ENCODE results near the gene FBLN7.

DNA sequence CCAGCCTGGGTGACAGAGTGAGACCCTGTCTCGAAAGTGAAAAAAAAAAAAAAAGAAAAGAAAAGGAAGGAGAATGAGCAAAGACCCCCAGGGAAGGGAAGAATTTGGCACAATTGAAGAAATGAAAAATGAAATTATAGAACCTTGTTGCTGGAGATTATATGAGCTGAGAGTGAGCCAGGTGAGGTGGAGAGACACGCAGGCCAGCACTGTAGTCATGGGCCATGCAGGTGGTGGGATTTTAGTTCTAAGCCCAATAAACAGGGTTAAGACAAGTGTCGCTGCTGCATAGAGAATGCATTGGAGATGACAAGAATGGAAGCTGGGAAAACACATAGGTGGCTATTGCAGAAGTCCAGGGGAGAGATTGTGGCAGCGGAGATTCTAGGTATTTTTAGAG lies 32.3 kb downstream of the FBLN7 start:
- no peak for TF ChIP-seq EZH2 (IDR thresholded peaks at IDR 0.05; ENCODE audit: borderline replicate concordance)
- TF ChIP-seq, protein P1, sequence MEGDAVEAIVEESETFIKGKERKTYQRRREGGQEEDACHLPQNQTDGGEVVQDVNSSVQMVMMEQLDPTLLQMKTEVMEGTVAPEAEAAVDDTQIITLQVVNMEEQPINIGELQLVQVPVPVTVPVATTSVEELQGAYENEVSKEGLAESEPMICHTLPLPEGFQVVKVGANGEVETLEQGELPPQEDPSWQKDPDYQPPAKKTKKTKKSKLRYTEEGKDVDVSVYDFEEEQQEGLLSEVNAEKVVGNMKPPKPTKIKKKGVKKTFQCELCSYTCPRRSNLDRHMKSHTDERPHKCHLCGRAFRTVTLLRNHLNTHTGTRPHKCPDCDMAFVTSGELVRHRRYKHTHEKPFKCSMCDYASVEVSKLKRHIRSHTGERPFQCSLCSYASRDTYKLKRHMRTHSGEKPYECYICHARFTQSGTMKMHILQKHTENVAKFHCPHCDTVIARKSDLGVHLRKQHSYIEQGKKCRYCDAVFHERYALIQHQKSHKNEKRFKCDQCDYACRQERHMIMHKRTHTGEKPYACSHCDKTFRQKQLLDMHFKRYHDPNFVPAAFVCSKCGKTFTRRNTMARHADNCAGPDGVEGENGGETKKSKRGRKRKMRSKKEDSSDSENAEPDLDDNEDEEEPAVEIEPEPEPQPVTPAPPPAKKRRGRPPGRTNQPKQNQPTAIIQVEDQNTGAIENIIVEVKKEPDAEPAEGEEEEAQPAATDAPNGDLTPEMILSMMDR (IDR thresholded peaks at IDR 0.05; ENCODE audit: poor library complexity) = no peak

Measured in hepatocyte (in vitro differentiated cells).